Stimulated activated CD4-positive, alpha-beta T cell treated with anti-CD3 and anti-CD28 coated beads, Interleukin-2, amount 100 ng/mL, for 4 hours (primary cell): ENCODE data around the gene PLCH2.
"Not testable (repeated sequence)": the region's sequence is repeated elsewhere in the genome, so short reads cannot be mapped to it uniquely, and the experiment has no call there.

ENCODE experiments used
- DNase-seq: peaks from one replicate; pipeline ENCODE4 v3.0.0-alpha.2; 2020; ENCODE audit warnings: low read depth

The PLCH2 gene

DNA sequence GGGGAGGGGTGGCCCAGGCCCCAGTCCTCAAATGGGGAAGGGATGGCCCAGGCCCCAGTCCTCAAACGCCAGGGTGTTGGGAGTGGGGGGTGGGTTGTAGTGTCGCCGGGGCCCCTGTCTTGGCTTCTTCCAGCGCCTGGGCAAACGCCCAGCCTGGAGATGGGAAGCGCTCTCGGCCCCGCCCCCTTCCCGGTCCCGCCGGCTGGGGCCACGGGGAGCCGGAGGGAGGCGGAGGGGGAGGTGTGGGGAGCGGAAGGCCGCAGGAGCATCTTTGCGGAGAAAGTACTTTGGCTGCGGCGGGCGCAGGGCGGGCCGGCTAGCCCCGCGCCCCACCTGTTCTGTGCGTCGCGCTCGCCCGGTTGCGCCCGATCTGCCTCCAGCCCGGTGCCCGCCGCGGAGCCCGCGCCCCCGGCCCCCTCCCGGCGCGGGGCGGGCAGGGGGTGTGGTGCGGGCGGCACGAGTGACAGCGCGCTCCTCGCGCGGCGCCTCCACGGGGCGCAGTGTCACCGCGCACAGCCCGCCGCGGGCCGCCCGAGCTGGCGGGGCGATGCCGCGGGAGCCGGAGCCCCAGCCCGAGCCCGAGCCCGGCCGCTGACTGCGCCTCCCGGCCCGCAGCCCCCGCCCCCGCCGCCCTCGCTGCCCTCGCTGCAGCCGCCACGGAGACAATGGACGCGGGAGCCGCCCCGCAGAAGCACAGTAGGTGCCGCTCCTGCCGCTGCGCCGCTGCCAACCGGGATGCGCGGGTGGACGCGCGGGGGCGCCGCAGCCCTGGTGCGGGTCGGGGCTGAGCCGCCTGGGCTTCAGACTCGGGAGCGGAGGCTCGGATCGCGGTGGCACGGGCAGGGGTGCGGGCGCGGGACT is 32.6 kb upstream of the PLCH2 start:
- no peak for DNase-seq

- no peak for DNase-seq
Observed at GRCh38 chr1:2444138-2444591, 31.9 kb upstream of the PLCH2 start.

DNA sequence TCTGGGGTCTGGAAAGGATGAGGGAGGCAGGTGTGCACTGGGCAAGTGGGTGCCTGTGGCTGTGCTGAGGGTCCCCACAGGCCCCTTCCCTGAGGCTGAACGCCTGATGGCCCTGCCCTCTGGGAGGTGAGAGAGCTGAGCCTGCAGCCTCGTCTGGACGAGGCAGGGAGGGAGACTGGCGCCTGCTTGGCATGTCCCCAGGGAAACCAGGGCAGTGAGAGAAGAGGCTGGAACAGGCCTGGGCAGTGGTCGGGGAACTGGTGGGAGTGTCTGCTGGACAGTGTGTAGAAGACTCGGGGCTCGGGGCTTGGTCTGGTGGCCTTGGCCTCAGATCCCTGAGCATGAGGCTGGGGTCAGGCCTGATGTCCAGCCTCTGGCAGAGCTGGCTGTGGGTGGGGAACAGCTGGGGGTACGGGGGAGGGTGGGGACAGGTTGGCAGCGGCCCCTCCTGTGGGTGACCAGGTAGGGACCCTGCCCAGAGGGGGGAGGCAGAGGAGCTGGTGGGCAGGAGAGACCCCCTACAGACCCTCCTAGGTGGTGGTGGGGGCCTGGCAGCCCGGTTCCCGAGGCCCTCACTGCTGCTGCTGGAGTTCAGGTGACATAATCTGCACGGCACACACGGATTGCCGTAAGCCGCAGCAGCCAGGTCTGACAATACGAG is 30.8 kb upstream of the PLCH2 start:
- DNase-seq: no peak

GRCh38 chr1:2445823-2446215 is 30.3 kb upstream of the PLCH2 start:
- no peak for DNase-seq

GRCh38 chr1:2446394-2446793 is 29.7 kb upstream of the PLCH2 start:
- DNase-seq: no peak

- DNase-seq: no peak
Observed at GRCh38 chr1:2446861-2447260, 29.2 kb upstream of the PLCH2 start.

DNA sequence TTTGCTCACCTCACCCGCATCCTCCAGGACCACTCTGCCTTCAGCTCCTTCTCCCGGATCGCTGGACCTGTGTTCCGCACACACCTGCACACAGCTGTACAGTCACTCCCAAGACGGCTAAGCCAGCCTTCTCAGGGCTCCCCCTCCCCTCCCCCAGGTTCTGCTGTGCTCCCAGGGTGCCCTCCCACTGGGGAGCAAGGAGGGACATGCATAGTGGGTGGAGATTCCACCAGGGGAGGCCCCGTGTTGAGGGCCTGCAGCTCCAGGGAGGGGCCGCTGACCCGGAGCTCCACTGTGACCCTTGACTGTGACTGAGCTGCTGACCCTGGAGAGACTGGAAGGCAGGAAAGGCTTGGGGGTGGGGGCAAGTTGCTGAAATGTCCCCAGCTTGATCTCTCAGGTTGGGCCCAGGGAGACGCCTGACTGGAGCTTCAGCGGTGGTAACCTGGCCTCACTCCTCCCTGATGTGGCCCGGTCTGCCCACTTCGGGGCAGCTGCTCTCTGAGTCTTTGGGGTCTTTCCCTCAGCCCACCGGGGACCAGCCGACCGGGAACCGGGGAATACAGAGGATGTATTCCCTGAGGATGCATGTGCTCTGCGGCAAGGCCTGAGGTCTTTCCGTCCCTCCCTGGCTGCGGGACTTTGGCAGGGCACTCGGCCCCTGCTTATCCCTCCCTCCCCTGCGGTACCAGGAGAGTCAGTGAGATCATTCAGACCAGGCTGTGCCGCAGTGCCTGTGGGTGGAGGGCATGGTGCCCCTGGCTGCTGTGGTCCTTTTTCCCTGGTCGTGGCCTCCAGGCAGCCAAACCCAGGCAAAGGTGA is 28.6 kb upstream of the PLCH2 start:
- no peak for DNase-seq

DNA sequence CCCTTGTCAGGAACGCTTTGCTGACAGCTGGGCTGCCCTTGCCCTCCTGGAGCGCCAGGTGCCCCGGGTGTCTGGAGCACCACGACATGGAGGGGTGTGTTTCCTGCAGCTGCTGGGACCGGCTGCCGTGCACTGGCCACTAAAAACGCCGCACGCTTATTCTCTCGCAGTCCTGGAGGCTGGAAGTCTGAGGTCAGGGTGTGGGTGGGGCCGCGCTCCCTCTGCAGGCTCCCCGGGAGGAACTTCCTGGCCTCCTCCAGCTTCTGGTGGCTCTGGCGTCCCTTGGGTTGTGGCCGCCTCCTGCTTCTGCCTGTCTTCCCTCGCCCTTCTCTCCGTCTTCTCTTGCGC is 28.0 kb upstream of the PLCH2 start:
- DNase-seq: no peak

DNA sequence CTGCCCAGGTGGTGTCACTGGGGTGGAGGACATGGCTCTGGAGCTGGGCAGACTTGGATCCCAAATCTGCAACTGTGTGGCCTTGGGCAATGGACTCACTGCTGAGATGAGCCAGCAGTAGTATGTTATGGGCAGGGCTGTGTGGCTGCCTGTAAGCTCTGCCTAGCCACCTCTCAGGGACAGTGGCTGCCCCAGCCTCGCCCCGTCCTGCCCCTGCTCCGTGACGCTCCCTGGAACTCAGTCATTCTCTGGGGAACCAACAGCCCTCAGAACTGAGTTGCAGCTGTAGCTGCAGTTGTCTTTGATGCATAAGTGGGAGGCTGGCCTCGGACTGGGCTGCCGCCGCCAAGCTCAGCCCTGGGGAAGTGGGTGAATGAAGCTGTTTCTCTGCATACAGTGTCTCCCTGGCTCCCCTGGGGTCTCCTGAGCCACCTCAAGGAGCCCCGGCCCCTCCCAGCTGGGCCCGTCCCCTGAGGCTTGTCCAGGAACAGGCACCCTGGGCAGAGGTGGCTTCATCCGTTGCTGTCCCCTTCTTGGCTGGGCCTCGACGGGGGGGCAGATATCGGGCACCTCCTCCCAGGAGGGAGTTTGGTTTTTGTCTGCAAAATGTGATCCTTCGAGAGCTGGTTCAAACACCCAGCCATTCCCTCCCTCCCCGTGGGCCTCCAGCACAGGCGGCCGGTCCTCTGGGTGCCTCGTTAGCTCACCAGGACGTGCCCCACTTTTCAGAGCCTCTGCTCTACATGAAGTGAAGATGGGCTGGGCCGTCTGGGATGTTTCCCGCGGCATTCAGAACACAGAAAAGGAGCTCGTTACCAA is 26.2 kb upstream of the PLCH2 start:
- DNase-seq: no peak

GRCh38 chr1:2451741-2452140 is 24.3 kb upstream of the PLCH2 start:
- DNase-seq: no peak

DNA sequence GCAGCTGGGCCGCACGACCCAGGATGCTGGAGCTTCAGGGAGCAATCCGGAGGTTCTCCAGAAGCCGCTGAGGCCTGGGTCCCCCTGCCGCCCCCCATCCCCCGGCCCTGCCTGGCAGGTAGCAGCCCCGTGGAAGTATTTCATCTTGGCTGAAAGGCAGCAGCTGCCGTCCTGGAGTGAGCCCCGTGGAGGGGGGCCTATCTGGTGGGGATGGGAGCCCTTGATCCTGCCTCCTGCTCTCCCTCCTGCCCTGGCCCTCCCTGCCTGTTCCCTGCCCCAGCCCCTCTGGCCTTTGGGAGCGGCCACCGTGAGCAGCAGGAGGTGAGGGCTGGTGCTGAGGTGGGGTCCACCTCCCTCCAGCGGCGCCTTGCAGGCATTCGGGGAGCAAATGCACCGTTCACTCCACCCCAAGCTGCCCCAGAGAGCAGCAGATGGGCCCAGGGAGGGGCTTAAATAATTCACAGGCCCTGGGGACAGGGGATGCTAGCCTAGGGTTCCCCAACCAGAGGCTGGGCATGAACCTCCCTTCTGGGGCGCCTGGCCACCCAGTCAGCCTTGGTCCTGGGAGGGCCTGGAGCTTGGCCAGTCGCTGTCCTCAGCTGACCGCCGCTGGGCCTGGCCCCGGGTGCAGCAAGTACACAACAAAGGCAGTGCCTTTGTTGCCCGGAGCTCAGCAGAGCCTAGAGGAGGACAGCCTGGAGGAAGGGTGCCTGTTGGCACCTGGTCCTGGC is 23.7 kb upstream of the PLCH2 start:
- no peak for DNase-seq

- DNase-seq: no peak
Observed at GRCh38 chr1:2452932-2453315, 23.2 kb upstream of the PLCH2 start.

GRCh38 chr1:2454227-2454626 is 21.9 kb upstream of the PLCH2 start:
- no peak for DNase-seq

DNA sequence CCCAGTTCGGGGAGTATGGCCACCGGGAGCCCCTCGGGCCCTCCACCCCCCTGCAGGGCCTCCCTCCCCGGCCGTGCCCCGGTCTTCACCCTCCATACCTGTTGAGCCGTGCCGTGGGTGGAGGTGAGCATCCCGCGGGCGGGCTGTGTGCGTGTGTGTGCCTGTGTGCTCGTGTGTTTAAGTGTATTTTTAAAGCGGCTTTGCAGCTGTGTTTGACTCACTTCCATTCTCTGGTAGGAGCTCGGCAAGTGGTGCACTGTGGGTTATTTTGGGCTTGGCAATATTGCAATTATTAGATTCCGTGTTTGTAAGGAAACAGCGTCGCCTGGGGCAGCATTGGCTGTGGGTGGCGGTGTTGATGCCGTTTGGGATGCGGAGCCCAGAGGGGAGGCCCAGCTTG is 20.3 kb upstream of the PLCH2 start:
- DNase-seq: no peak

DNA sequence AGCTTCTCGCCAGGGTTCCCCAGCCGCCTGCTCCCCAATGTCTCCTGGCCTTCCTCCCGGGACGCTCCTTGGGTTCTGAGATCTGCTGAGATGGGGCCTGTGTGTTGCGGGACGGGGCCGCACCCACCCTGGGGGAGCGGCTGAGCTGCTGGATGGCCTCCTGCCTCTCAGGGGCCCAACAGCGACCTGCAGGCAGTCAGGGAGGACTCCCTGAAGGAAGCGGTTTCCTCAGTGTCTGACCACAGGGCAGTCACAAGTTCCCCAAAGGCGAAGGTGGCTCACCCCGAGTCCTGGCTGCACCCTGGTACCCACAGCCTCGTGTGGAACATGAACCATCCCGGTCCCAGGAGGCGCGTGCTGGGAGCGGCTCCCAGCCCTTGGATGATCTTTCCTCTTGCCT is 18.6 kb upstream of the PLCH2 start:
- DNase-seq: no peak

DNA sequence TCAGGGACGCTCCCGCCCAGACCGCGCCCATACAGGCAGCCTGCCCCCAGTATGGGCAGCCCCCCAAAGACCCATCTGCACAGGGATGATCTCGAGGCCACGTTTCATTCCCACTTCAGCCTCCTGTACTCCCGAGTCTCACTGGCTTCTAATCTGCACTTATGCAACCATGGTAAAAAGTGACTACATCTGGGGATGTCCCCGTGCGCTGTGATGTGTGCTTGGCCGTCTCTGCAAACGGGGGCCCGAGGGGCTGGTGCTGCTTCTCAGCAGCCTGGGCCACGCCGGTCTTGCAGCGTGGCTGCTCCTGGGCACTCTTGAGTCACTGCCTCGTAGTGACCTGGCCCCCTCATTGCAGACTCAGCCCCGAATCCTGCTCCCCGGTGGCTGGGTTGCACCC is 17.4 kb upstream of the PLCH2 start:
- DNase-seq: no peak

DNA sequence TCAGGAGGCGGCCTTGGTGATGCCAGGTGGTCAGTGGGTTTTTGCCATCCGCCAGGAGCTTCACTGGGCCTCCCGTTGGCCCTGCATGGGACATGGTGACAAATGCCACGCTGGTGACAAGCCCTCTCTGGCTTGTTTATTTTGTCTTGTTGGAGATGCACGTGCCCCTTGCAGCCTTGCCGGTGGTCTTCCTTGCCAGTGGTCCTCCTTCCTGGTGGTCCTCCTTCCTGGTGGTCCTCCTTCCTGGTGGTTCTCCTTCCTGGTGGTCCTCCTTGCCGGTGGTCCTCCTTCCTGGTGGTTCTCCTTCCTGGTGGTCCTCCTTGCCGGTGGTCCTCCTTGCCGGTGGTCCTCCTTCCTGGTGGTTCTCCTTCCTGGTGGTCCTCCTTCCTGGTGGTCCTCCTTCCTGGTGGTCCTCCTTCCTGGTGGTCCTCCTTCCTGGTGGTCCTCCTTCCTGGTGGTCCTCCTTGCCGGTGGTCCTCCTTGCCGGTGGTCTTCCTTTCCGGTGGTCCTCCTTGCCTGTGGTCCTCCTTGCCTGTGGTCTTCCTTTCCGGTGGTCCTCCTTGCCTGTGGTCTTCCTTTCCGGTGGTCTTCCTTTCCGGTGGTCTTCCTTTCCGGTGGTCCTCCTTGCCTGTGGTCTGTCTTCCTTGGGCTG is 16.9 kb upstream of the PLCH2 start:
- not testable (repeated sequence) for DNase-seq

- DNase-seq: no peak
Observed at GRCh38 chr1:2459757-2460156, 16.3 kb upstream of the PLCH2 start.

GRCh38 chr1:2460203-2460602 is 15.9 kb upstream of the PLCH2 start:
- DNase-seq: no peak

GRCh38 chr1:2460996-2461751 is 14.9 kb upstream of the PLCH2 start:
- DNase-seq: no peak
